ENCODE data around the gene SEC61B. TPM values are rescaled to one million over a fixed set of nuclear protein-coding genes. Genes with fewer than 3 reads are reported as not detected.

SEC61B gene
- total and polyA plus RNA-seq, 10 of the 15 experiments (the other 5 are each of a cell fraction or from before 2014, with no cell fraction given) = 108 to 747 (median 301) TPM

- TF ChIP-seq EED (IDR thresholded peaks at IDR 0.05; ENCODE audit: low read depth) (peak; percentile 89), PKNOX1 (IDR thresholded peaks at IDR 0.05) (no peak; the same call in none of the 2 replicates), KAT2A (conservative IDR thresholded peaks at IDR 0.05; ENCODE audit: control insufficient read depth, low read depth, low read length) (no peak), ZBTB4 (CRISPR knock-in tag; IDR thresholded peaks at IDR 0.05) (no peak), KDM1A (IDR thresholded peaks at IDR 0.05; ENCODE audit: borderline replicate concordance) (no peak), SPI1 (IDR thresholded peaks at IDR 0.05; ENCODE audit: borderline replicate concordance, insufficient read depth, low read depth, low read length) (peak; percentile 94), SUZ12 (IDR thresholded peaks at IDR 0.05; ENCODE audit: unreplicated experiment) (no peak), MYC (IDR thresholded peaks at IDR 0.05; ENCODE audit: insufficient read depth, insufficient read length, insufficient replicate concordance, low read length, severe bottlenecking) (no peak), ZNF24 (IDR thresholded peaks at IDR 0.05) (no peak), WRNIP1 (IDR thresholded peaks at IDR 0.05; ENCODE audit: borderline replicate concordance, low read depth, low read length) (no peak), HSF1 (IDR thresholded peaks at IDR 0.05; ENCODE audit: low read depth, low read length) (no peak), GABPA (IDR thresholded peaks at IDR 0.05; ENCODE audit: low read depth) (0 out of 2 replicates have a peak, but pooled peaks have one; percentile 16), SP1 (IDR thresholded peaks at IDR 0.05; ENCODE audit: low read depth, low read length) (peak; percentile 47), MTA2 (IDR thresholded peaks at IDR 0.05; ENCODE audit: low read depth) (peak; percentile 97), IKZF2 (IDR thresholded peaks at IDR 0.05) (peak; percentile 99), NR2F1 (conservative IDR thresholded peaks at IDR 0.05) (no peak), YBX1 (IDR thresholded peaks at IDR 0.05) (peak; percentile 84), JUNB (IDR thresholded peaks at IDR 0.05) (peak; percentile 51), CEBPZ (IDR thresholded peaks at IDR 0.05; ENCODE audit: low read depth, low read length) (no peak), PAX5 (IDR thresholded peaks at IDR 0.05; ENCODE audit: borderline replicate concordance, low read depth, low read length) (peak; percentile 55; the same call in 1 of the 2 replicates), ZNF217 (IDR thresholded peaks at IDR 0.05) (peak; percentile 39; the same call in 1 of the 2 replicates), NBN (IDR thresholded peaks at IDR 0.05) (peak; percentile 99)
Measured at GRCh38 chr9:99244344-99245260, 22.5 kb downstream of the SEC61B start (continued).

All from GM12878 (cell line).